Psoas muscle (tissue), 8 donors: Measurements from ENCODE around the gene VPS50. TPM values are rescaled to one million over a fixed set of nuclear protein-coding genes. Genes with fewer than 3 reads are reported as not detected.
"Not testable (repeated sequence)": the region's sequence is repeated elsewhere in the genome, so short reads cannot be mapped to it uniquely, and the experiment has no call there.

ENCODE experiments used
- ATAC-seq, 4 donors: fragments of 200-7000 bp; cut with Tn5 transposase; one replicate each; pipeline ENCODE4 v1.9.1; 2020; ENCODE audit warnings: moderate library complexity in 3 of 4, mild to moderate bottlenecking in 2 of 4
- DNase-seq, 2 donors: peaks; one replicate each; pipeline ENCODE4 v3.0.0-alpha.2; 2020
- H3K27ac ChIP-seq: fragments of 200-600 bp; one replicate; pipeline ENCODE4 v1.8.0; 2022
- H3K27me3 ChIP-seq, 3 donors: fragments of 200-600 bp in 1 of 3; one replicate each; pipeline versions ENCODE4 v1.6.1 to v1.8.0; 2013 to 2022; ENCODE audit warnings: low read length in 2 of 3, mild to moderate bottlenecking in 2 of 3, moderate library complexity in 1 of 3; ENCODE audit not compliant: insufficient read depth in 3 of 3
- H3K36me3 ChIP-seq, 2 donors: fragments of 200-600 bp in 1 of 2; one replicate each; pipeline versions ENCODE4 v1.6.1 to v1.8.0; 2013 to 2022; ENCODE audit warnings: low read depth in 1 of 2, mild to moderate bottlenecking in 1 of 2, moderate library complexity in 1 of 2; ENCODE audit not compliant: insufficient read depth in 1 of 2
- H3K4me1 ChIP-seq: fragments of 200-600 bp; one replicate; pipeline ENCODE4 v1.8.0; 2022
- H3K4me3 ChIP-seq: fragments of 200-600 bp; one replicate; pipeline ENCODE4 v1.8.0; 2022; ENCODE audit warnings: mild to moderate bottlenecking
- H3K9me3 ChIP-seq: fragments of 200-600 bp; one replicate; pipeline ENCODE4 v1.8.0; 2022
- WGBS, 3 donors: extraction: QIAGEN DNeasy Blood & Tissue Kit; methylation state at CpG; one replicate each; pipeline versions ENCODE4 v1.1.6 to v1.1.7; 2013; 5-methylcytosine and 5-hydroxymethylcytosine counted together
- intact Hi-C, 2 donors: fragments of 100-400 bp; cut with DNase I; formaldehyde crosslinking; loops; one replicate each; pipeline versions ENCODE4 v1.11.0 to v1.14.2; 2022
- polyA plus RNA-seq, 3 donors: library from polyadenylated mRNA; stranded (reverse); fragments of 200-250 nt; gene quantifications; one replicate each; pipeline ENCODE4 v1.2.3, GENCODE V29; 2013
- total RNA-seq, 4 donors: library from RNA; stranded (reverse); fragmentation: NEBNext Ultra II Directional in 2 of 4; extraction: Animal tissue kit (Norgen Biotek cat#: 25700) in 2 of 4; gene quantifications; one replicate each; pipeline versions ENCODE4 v1.2.1 to v1.2.4, GENCODE V29; 2021 to 2023
- TF ChIP-seq, protein P1 (sequence below): fragments of 200-600 bp; IDR thresholded peaks from one replicate; pipeline ENCODE4 v1.8.0; 2022; ENCODE audit warnings: antibody characterized with exemption
- donor health status: healthy with polysubstance abuse.
- donor health status: DM: no; HTN: no; CAD: no; lungs with moderate emphysema.
- donor health status: Bipolar disorder and iron deficiency.
- donor health status: healthy.
- donor health status: DM: yes; HTN: yes; CAD: no.
- donor health status: DM: no; HTN: no; CAD: no.
- donor health status: DM: no; HTN: no; CAD: no.
- donor health status: DM: yes; HTN: yes; CAD: no.

Gene VPS50
- total and polyA plus RNA-seq, 7 donors: 6.2 to 22.4 (median 17.6) TPM

DNA sequence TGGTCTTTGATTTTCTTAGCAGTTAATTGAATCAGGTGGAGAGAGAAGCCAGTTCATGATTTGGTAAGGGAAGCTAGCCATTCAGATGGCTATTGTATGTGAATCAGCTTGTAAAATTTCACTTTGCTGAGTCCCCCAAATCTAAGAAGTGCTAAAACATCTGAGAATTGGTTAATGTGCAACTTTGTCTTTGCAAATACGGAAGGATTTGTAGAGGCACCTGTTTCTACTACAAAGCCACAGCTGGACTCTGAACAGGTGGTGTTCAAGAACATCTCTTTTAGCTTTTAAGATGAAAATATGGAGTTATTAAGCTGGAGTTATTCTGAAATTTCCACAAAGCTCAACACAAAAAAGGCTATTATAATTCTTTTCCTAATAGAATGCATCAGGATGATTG lies 132.6 kb downstream of the VPS50 start:
- intact Hi-C loops: no loop called here
- Histone ChIP-seq H3K4me1 (no peaks in the 10 kb centered on the region), H3K36me3 (no peaks in the 10 kb centered on the region), H3K27ac (no peak overlapping the region), H3K9me3 (no peaks in the 10 kb centered on the region), H3K4me3 (no peak overlapping the region), H3K27me3 (no peaks in the 10 kb centered on the region)
- TF ChIP-seq, protein P1, sequence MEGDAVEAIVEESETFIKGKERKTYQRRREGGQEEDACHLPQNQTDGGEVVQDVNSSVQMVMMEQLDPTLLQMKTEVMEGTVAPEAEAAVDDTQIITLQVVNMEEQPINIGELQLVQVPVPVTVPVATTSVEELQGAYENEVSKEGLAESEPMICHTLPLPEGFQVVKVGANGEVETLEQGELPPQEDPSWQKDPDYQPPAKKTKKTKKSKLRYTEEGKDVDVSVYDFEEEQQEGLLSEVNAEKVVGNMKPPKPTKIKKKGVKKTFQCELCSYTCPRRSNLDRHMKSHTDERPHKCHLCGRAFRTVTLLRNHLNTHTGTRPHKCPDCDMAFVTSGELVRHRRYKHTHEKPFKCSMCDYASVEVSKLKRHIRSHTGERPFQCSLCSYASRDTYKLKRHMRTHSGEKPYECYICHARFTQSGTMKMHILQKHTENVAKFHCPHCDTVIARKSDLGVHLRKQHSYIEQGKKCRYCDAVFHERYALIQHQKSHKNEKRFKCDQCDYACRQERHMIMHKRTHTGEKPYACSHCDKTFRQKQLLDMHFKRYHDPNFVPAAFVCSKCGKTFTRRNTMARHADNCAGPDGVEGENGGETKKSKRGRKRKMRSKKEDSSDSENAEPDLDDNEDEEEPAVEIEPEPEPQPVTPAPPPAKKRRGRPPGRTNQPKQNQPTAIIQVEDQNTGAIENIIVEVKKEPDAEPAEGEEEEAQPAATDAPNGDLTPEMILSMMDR: no peak
- DNase-seq: no peak
- ATAC-seq: no peak
- WGBS, 3 donors: 14 to 53% (median 31%) methylated on average over 1 of the region's 1 CpG

DNA sequence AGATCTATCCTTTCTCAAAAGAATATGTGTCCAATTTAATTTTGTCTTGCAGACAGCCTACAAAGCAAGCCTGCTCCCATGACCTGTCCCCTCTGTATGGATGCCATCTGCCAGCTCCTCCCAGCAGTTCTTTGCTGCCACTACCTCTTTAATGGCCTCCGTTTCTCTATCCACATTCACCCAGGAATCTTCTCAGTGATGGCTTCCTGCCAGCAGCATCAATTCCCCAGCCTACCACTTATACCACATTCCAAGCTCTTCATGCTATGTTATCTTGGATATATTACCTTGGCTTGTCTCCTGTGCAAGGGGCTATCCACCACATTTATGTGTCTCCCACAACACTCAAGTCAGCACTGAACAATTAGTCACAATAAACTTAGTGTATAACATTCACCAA lies 133.2 kb downstream of the VPS50 start:
- 29 to 53% (median 39%) methylated on average over 1 of the region's 1 CpG for WGBS, 3 donors
- DNase-seq (no peak), ATAC-seq (no peak)
- Histone ChIP-seq H3K27ac (no peak overlapping the region), H3K27me3 (no peaks in the 10 kb centered on the region), H3K4me3 (no peak overlapping the region), H3K4me1 (no peaks in the 10 kb centered on the region), H3K36me3 (no peaks in the 10 kb centered on the region), H3K9me3 (no peaks in the 10 kb centered on the region)
- TF ChIP-seq, protein P1: no peak
- intact Hi-C loops: no loop called here

DNA sequence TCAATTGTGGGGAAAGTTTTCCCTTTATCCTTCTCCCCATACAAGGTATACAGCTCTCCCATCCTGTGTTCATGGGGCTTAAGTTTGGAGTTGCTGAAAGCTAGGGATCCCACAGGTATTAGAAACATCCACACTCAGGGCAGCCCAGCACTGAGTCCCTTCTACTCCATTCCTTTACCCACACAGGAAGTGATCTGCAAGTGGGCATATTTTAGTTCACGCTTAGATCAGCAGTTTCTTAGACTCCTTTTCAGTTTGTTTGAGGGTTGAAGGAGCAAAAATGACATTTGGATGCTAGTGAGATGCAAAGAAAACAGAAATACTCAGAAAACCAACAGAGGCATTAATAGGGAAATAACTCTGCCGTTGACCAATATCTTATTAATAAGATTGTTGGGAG lies 134.7 kb downstream of the VPS50 start:
- TF ChIP-seq, protein P1: no peak
- no peaks in the 10 kb centered on the region for H3K9me3 ChIP-seq
- intact Hi-C loops: no loop called here
- 88 to 91% (median 90%) methylated on average over 2 of the region's 2 CpGs for WGBS, 3 donors
- DNase-seq (no peak), ATAC-seq (no peak)
- H3K36me3 ChIP-seq: no peaks in the 10 kb centered on the region
- H3K27me3 ChIP-seq: no peaks in the 10 kb centered on the region
- H3K27ac ChIP-seq: no peak overlapping the region
- no peaks in the 10 kb centered on the region for H3K4me1 ChIP-seq
- no peak overlapping the region for H3K4me3 ChIP-seq

DNA sequence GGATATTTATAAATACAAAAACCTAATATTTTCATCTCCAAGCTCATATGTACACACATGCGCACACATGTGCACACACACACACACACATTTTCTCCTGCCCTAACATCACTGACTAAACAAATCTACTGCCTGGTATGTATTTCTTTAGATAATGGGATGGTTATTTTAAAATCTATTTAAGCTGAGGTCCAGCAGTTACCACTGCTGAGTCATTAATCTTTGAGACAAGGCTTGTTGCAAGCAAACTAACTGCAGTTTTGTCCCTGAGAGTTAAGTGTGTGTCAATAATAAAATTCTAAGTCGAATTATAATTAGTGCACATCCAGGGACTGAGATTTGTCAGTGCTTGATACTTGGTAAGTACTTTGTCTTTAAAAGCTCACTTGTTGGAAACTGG lies 135.1 kb downstream of the VPS50 start:
- intact Hi-C loops: no loop called here
- no peak overlapping the region for H3K4me3 ChIP-seq
- TF ChIP-seq, protein P1: no peak
- ATAC-seq (no peak), DNase-seq (no peak)
- no peaks in the 10 kb centered on the region for H3K4me1 ChIP-seq
- no peaks in the 10 kb centered on the region for H3K36me3 ChIP-seq
- no peaks in the 10 kb centered on the region for H3K27me3 ChIP-seq
- WGBS, 3 donors: 50 to 76% (median 71%) methylated on average over 2 of the region's 2 CpGs
- H3K27ac ChIP-seq: no peak overlapping the region
- H3K9me3 ChIP-seq: no peaks in the 10 kb centered on the region

DNA sequence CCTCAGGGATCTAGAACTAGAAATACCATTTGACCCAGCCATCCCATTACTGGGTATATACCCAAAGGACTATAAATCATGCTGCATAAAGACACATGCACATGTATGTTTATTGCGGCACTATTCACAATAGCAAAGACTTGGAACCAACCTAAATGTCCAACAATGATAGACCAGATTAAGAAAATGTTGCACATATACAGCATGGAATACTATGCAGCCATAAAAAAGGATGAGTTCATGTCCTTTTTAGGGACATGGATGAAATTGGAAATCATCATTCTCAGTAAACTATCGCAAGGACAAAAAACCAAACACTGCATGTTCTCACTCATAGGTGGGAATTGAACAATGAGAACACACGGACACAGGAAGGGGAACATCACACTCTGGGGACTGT lies 138.8 kb downstream of the VPS50 start:
- H3K4me3 ChIP-seq, H3K4me1 ChIP-seq, DNase-seq, H3K36me3 ChIP-seq, intact Hi-C loops, H3K27me3 ChIP-seq, H3K27ac ChIP-seq, ATAC-seq, H3K9me3 ChIP-seq: not testable (repeated sequence)
- 54 to 81% (median 68%) methylated on average over 2 to 3 of the region's 3 CpGs for WGBS, 3 donors
